NCI-H446 (cell line): Measurements from ENCODE around the gene STYXL1.
"Not testable (repeated sequence)": the region's sequence is repeated elsewhere in the genome, so short reads cannot be mapped to it uniquely, and the experiment has no call there.

ENCODE experiments used
- DNase-seq, 2 experiments: peaks; one replicate each; lab custom pipeline; 2025; lab: John Stamatoyannopoulos, UW

STYXL1 gene

DNA sequence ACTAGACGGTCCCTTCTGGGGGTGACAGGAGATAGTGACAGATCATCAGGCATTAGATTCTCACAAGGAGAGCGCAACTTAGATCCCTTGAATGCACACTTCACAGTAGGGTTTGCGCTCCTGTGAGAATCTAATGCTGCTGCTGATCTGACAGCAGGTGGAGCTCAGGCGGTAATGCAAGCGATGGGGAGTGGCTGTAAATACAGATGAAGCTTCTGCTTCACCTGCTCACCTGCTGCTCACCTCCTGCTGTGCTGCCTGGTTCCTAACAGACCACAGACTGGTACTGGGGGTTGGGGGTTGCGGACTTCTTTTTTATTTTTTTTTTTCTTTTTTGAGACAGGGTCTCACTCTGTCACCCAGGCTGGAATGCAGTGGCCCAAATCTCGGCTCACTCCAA is 18.1 kb downstream of the STYXL1 start:
- not testable (repeated sequence) for DNase-seq

DNA sequence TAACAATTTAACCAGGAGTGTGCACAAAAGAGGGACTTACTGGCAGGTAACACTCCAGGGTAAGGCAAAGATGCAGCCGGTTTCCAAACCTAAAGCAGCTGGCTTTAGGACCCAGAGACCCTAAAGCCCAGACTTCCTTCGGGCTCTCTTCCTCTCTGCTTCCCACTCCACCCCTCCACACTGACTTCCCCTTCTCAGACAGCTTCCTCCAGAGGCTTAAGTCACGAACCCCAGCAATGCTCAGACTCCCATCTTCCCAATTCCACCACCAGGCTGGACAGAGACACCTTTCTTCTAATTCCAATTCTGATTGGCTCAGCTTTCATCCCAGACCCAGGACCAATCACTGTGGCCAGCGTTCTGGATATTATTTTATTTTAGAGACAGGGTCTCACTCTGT is 24.8 kb downstream of the STYXL1 start:
- DNase-seq: no peak

DNA sequence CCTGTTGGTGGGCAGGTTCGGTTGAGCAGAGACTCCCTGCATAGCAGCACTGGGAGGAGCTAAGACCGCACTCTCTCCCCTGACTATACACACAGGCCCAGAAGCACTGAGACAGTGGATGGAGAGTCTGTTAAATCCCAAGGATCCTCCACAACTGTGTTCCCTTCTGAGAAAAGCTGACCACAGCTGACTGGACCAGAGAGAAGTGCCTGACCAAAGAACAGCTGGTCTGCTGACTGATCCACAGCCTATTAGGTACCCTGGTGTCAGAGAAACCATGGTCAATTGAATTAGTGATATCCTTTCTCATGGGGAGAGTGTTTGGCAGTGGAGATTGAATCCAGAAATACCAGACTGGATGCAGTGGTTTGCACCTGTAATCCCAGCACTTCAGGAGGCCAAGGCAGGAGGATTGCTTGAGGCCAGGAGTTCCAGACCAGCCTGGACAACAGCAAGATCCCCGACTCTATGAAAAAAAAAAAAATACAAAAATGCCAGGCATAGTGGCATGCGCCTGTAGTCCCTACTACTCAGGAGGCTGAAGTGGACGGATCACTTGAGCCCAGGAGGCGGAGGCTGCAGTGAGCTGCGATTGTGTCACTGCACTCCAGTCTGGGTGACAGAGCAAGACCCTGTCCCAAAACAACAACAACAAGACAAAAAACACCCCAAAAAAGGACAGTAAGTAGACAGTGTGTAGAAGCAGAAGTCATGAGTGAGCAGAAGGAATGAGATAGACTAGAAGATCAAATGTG is 25.6 kb downstream of the STYXL1 start:
- no peak for DNase-seq

DNA sequence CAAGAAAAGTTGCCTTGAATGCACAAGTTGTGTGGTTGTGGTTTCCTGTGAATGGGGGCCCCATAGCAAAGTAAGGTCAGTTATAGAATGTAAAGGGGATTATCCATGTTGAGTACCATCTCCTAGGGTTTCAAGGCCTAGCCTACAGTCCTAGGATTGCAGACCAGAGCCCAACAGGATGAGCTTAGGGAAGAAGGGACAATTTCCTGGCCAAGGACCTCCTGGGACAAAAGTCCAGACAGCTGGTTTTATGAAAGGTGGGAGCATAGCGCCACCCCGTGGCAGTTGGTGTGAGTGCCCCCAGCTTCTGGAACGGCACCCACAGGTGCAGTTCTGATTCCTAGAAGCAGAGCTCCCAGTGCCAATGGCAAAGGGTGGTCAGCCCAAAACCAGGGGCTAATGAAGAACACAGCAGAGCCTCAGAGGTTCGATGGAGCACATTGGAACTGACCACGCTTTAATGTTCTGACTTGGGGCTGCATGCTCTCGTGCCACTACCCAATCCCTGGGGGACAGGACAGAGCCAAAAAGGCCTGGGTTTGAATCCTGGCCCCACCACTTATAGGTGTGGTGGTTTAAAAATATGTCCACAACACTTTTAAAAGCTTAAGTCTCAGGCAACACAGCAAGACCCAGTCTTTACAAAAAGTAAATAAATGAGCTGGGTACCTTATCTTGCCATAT is 27.6 kb downstream of the STYXL1 start:
- DNase-seq: peak; percentile 2 to 23

DNA sequence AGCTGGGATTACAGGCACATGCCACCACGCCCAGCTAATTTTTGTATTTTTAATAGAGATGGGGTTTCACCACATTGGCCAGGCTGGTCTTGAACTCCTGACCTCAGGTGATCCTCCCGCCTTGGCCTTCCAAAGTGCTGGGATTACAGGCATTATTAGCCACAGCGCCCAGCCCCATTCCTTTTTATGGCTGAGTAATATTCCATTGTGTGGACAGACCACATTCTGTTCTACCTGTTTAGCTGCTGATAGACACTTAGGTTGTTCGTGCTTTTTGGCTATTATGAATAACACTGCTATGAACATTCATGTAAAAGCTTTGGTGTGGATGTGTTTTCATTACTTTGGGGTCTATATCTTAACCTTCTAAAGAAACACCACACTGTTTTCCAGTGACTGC is 29.3 kb downstream of the STYXL1 start:
- DNase-seq: not testable (repeated sequence)

DNA sequence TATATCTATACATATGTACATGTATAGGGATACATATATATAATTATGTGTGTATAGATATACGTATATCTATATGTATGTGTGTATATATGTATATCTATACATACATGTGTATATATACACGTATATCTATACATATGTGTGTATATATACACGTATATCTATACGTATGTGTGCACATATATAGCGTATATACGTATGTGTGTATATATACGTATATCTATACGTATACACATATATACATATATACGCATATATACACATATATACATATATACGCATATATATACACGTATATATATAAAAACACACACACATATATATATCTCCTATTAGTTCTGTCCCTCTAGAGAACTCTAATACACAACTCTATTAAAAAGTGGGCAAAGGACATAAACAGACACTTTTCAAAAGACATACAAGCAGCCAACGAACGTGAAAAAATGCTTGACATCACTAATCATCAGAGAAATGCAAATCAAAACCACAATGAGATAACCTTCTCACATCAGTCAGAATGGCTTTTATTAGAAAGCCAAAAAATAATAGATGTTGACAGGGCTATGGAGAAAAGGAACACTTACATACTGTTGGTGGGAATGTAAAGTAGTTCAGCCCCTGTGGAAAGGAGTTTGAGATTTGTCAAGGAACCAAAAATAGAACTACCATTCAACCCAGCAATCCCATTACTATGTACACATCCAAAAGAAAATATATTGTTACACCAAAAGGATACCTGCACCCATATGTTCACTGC is 31.4 kb downstream of the STYXL1 start:
- no peak for DNase-seq

DNA sequence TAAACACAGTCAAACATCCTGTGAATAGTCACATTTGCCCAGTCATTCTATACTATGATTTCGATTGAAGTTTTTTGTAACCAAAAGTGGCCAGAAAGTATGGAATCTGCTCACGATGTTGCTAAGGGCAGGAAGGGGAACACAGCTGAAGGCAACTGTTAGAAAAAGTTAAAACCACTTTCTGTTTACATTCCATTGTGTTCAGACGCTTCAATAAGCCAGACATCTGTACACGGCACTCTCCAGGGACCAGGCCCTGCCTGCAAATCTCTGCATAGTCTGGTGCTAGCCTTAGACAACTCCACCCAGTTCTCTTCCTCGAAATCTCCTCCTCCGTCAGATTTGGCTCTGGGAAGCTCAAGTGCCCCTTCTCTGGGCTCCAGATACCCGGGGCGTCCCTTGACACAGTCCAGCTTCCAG is 36.3 kb downstream of the STYXL1 start:
- DNase-seq: no peak

DNA sequence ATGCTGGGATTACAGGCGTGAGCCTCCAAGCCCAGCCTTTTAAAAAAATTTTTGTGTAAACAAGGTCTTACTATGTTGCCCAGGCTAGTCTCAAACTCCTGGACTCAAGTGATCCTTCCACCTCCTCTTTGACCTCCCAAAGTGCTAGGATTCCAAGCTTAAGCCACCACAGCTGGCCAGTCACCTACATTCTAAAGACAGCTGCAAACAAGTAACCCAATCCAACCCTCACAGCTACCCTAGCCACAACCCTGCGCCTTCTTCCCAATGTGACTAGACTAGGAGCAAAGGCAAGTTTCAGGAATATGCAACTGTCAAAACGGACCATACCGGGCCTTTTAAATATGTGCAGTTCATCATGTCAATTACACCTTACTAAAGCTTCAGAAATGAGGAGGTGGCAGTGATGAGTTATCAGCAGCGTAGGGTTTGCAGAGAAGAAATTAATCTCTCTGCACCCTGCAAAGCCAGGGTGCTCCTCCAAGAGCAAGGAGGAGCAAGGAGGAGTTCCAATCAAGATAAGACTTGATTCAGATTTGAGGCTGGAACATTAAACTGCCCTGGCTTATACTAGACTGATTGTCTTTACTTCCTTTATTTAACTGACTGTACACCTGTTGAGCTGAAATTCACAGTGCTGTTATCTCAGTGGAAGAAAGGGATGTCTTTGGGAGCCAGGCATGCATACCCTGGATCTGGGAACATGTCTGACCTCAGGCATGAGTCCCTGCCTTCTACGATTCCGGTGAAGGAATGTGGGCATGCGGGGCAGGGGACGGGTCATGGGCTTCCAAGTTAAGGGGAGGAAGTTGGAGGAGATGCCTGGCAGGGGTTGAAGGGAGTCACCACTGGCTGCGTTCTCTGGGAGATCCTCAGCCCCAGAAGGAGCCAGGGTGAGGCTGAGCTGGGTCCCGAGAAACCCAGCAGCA is 37.9 kb downstream of the STYXL1 start:
- no peak for DNase-seq

DNA sequence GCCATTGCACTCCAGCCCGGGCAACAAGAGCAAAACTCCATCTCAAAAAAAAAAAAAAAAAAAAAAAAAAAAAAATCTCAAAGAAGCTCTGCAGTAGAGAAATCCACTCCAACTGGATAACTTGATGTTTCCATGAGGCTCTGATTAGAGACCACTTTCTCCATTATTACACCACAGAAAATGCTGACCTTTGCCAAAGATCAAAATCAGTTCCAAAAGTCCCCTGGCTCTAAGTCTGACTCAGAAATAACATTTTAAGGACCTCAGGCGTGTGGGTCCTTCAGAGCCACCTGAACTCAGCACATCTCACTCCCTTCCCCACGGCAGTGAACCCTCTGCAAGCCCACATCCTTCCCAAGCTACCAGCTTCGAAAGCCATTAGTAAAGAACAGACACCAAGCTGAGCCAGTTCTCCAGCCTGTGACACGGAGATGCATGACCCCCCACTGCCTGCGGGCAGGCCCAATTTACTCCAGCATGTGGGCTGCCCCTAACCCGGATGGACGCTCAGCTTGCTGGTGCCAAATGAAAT is 39.6 kb downstream of the STYXL1 start:
- DNase-seq: no peak

DNA sequence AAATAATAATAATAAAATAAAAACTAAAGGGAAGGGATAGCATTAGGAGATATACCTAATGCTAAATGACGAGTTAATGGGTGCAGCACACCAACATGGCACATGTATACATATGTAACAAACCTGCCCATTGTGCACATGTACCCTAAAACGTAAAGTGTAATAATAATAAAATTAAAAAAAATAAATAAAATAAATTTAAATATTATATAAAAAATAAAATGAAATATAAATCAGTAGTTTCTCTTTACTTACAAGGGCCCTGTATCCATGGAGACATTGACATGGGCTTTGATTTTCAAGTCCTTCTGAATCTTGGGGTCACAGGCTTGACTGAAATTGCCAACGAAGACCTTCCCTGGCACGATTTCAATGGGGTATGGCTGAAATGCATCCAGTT is 42.8 kb downstream of the STYXL1 start:
- DNase-seq: not testable (repeated sequence)

DNA sequence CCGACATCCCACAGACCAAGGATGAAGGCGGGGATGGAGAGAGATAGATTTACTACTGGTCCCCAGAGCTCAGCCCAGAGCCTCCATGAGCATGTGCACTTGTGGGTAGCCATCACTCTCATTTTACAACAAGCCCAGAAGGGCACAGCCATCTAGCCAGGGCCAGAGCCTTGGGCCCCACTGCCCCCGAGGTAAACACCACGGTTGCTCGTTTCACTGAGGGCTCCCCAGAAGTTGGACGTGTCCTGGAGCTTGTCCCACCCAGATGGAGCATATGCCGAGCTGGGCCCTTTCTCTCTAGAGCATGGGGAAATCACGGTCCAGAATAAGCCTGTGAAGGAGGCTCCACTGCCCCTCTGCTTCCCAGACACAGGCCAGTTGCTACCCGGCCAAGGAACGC is 44.4 kb downstream of the STYXL1 start:
- DNase-seq: no peak

DNA sequence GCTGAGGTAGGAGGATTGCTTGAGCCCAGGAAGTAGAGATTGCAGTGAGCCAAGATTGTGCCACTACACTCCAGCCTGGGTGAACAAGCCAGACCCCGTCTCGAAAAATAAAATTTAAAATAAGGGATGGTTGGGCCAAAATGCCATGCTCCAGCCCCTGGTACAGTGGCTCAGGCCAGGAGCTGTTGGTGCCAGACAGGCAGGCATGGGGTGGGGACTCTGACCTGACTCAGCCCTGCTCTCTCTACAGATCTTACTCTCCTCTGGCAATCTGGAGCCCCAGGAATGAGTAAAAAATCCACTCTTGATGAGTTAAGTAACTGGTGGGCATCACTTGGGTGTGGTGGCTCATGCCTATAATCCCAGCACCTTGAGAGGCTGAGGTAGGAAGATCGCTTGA is 45.0 kb downstream of the STYXL1 start:
- no peak for DNase-seq

DNA sequence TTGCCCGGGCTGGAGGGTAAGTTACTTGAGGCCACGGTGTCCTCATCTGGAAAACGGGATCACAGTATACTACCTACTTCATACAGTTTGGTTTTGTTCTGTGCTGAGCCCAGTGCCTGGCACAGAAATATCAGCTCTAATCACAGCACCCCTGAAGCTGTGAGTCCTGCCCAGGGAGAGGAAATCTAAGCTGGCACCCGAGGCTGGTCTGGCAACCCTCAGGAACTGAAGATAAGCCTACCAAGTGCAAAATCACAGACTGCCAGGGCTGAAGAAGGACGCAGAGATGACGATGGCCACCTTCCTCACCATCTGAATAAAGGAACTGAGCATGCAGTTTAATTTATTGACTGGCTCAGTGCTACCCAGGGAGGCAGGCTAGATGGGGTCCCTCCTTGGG is 45.7 kb downstream of the STYXL1 start:
- no peak for DNase-seq

DNA sequence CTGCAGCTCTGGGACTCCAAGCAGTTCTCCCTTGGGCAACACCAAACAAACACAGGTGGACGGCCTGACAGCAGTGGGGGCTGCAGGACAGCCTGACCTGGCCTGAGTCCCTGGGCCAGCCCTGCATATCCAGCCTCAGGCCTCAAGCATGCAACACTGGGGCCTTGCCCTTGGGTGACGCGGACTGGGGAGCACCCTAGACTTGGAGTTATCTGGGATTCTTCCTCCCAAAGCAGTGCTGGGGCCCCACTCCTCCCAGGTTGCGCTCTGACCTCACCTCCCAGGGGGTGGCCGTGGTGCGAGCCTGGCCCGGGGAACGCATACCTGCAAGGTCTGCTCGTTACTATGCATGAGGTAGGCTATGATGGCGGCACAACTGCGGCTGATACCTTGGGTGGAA is 47.2 kb downstream of the STYXL1 start:
- DNase-seq: no peak

DNA sequence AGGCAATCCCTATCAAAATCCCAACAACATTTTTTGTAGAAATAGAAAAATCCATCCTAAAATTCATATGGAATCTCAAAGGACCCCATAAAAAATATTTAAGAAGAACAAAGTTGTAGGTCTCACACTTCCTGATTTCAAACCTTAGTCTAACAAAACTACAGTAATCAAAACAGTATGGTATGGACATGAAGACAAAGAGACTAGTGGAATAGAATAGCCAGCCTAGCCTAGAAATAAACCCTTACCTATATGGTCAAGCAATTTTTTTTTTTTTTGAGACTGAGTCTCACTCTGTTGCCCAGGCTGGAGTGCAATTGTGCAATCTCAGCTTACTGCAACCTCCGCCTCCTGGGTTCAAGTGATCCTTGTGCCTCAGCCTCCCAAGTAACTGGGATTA is 49.8 kb downstream of the STYXL1 start:
- no peak for DNase-seq

DNA sequence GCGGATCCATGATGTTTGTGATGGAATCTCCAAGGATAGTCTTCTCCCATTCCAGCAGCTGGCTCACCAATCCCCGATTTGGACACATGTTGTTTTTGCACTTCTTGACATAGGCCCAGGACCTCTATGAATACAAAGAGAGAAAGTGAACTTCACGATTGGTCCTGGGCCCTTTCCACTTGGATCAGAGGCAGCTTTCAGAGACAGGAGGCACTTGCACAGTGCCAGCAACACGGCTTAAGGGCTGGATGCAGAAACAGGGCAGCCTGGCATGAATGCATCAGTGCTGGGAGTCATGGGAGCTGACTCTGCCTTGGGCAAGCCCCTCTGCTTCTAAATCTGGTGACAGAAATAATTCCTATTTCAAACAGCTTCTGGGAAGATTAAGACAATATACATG is 51.3 kb downstream of the STYXL1 start:
- no peak for DNase-seq

DNA sequence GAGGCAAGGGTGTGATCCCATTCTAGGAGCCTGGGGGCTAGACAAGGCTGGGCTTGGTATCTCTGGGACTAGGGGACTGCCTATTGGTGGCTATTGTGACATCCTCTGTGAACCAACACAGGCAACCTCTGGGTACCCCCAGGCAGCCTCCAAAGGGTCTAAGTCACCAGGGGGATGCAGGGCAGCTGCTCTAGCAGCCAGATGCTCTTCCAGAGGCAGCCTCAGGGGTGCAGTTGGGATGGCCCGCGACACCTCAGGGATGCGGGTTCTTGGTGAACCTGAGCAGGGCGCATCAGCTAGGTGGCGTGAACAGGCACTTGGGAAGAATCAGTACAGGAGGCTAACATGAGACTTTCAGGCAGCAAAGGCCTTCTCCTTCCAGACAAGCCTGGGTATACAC is 51.8 kb downstream of the STYXL1 start:
- DNase-seq: no peak

DNA sequence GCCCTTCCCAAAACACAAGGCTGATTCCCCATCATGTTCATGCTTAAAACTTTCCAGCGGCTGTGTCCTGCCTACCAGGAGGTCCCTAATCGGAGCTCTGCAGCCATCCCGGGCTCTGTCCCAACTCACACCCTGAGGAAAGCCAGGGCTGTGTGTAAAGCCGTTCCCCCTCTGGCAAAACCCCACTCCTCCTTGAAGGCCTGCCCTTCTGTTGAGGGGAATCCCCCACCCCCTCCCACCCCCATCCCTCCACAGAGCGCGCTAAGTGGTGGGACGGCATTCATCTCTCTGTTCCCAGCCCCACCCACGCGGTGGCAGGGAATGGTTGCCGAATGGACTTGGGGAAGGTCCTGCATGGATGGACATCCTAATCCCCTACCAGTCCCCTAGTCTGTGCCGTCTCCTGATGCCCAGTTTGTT is 52.7 kb downstream of the STYXL1 start:
- no peak for DNase-seq

DNA sequence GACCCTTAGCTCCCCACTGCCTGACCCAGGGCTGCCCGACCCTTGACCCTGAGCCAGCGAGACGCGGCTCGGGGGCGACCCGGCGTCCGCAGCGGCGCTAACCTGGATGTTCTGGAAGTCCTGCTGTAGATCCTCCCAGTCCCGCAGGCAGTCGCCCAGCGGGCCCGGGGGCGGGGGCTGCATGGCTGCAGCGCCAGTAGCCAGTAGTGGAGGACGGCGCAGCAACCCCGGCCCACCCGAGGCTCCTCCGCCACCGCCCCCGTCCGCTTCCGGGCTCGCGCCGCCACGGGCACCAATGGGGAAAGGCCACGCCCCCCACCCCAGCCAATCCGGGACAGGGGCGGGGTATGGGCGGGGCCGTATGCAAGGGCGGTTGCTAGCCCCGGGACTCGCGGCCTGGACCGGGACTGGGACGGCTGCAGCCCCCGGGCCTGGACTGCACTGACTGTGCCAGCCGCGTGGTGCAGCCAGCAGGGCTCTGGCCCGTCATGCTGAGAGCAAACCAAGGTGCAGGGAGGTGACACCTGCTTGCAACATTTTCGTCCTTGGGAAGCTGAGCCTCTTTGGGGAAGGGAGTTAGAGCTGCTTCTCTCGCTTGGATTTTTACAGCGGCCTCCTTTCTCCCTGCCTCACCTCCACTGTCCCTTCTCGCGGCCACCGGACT is 53.3 kb downstream of the STYXL1 start, which contains the start of gene TMEM120A:
Gene TMEM120A (minus strand): TSS at position 208 of the 664 bp plus-strand sequence. CDS start 25 bp downstream, at position 183.
- DNase-seq: peak; percentile 19 to 76

DNA sequence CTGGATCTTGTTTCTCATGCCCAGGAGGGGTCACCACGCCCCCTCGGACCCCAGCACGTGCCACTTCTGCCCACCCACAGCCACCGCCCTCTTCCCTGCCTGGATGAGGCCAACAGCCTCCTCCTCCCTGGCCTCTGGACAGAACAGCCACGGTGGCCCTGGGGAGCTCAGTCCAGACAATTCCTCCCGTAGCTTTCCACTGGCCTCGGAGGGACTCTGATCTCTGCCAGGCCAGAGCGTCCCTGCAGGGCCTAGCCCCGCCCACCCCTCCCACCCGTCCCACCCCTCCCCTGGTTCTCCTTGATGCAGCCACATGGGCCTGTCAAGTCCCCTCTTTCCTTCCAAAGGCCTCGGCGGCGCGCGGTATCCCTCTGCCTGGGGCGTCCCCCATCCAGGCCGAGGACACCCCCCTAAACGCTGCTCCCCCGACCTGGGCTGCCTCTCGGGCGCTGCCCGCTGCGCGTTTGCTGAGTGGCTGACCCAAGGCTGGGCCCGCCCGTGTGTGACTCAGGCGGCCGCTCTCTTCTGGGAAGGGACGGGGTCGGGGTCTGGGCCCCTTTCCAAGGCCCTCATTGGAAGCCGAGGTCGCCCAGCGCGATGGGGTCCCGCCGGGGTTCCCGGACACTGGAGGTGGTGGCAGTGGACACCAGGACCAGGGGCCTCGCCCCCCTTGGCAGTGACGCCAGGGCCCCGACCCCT is 54.0 kb downstream of the STYXL1 start:
- DNase-seq: no peak
